HG03354 (cell line): ENCODE measurements around the gene TCF4.

Source experiments
- ATAC-seq: cut with Tn5 transposase; IDR thresholded peaks from one replicate; pipeline ENCODE4 v1.9.1; 2021; ENCODE audit warnings: mild to moderate bottlenecking; ENCODE audit not compliant: unreplicated experiment, poor library complexity, severe bottlenecking

TCF4 gene

DNA sequence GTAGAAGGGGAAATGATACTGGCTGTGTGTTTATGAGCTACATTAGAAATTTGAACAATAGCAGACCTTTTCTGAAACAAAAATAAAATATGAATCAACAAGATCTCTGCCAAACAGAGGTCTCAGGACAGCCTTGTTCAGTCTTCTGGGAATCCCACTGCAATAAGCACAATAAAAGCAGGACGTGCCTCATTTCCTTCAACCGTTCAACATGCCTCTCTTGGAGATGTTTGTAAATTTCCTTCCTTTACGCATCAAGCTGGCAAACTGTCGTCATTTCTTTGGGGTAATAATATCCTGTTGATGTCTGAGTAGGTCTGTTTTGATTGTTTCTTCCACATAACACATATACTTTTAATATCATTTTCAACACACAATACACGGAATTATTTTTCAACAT lies 77.2 kb downstream of the TCF4 start:
- ATAC-seq: no peak

GRCh38 chr18:55509631-55510324 lies 78.2 kb downstream of the TCF4 start:
- ATAC-seq: peak; percentile 81

DNA sequence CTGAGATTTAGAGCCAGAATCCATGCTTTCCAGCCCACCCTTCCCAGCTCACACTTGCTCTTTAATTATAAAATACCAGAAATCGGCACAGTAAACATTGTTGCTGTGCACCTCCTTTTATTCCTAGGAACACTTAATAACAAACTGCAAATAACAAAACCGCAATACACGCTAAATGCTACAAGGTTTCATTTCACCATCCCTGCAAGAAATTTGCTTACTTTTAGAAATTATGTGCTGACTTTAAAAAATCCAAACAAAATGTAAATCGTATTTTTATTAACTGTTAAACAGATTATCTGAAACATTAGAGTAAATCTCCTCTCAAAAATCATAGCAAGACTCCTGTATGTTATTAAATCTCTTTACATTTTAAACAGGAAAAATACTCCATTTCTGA lies 79.3 kb downstream of the TCF4 start:
- no peak for ATAC-seq

DNA sequence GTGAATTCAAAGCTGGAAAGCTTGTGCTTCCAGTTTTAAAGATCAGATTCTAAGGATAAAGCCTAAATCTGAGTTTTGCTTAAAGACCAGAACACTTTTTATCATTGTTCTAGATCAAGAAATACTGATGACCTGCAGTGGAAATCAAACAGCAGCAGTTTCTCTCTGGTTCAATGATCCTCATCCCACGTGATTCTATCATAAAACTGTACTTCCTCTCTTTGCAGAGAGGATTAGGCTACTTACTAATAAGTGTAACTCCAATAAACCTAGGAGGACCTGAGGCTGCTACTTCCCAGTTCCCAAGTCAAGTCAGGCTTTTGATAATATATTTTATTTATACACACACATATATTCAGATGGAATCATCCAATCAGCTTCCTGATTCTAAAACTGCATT lies 81.9 kb downstream of the TCF4 start:
- ATAC-seq: no peak

GRCh38 chr18:55504808-55505207 lies 83.2 kb downstream of the TCF4 start:
- ATAC-seq: no peak

- no peak for ATAC-seq
These were observed 84.7 kb downstream of the TCF4 start for GRCh38 chr18:55503167-55503820.

DNA sequence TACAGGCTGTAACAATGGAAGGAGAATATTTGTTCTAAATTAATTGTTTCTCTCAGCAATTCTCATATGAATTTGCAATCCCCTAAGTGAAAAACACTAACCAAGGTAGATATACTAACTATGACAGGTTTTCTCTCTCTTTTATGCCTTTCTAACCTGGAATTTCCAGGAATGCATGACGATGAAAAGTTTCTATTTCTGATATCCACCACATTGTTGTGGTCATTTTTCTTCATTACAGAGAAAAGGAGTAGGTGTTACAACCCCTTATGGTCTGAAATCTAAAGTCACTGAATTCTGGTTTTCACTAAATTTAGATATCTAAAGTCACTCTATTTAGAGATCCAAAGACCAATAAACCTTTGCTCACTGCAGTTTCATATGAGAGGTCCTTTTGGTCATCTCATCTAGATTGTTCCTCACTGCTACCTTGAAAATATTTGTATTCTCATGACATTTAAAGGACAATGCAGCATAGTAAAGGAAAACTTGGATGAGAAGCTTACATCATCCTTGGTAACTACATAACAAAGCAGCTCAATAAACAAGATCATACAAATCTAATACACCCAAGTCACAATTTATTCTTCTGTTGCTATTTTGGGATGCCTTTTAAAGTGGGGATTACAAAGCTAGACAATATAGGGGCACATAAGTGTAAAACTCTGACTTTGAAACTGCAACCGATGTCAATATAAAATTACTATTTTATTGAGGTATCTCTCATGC lies 85.8 kb downstream of the TCF4 start:
- no peak for ATAC-seq

GRCh38 chr18:55501579-55501978 lies 86.4 kb downstream of the TCF4 start:
- no peak for ATAC-seq

DNA sequence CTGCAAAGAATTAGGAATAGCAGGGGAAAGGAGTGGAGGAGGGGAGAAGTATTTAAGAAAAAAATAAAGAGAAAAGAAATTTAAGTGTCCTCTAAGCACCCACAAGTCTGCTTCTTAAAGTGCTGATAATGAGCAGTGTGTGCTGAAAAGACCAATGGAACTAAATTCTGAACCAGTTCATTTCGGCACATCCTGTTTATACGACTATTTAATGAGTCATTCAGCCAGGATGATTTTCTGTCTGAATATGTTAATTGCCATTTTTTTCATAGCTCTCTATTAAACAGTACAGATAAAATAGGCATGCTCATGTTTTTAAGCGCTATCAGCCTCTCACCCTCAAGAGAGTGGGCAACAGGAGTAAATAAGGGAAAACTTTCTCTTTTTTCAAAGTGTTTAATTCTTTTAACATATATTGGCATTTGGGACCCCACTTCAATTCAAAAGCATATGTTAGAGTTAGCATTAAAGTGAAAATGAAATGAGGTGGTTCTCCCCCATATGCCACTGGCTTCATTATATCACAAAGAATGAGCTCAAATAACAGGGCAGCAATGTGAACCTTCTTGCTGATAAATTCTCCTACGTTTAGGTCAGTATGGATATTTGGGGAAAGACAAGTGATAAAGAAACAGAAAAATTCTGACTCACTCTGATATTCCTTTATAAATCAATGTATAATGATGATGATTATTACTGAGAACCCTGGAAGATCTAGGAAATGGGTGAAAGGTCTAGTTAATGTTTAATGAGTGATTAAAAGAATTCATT lies 87.5 kb downstream of the TCF4 start:
- ATAC-seq: no peak

GRCh38 chr18:55499526-55499925 lies 88.5 kb downstream of the TCF4 start:
- no peak for ATAC-seq

DNA sequence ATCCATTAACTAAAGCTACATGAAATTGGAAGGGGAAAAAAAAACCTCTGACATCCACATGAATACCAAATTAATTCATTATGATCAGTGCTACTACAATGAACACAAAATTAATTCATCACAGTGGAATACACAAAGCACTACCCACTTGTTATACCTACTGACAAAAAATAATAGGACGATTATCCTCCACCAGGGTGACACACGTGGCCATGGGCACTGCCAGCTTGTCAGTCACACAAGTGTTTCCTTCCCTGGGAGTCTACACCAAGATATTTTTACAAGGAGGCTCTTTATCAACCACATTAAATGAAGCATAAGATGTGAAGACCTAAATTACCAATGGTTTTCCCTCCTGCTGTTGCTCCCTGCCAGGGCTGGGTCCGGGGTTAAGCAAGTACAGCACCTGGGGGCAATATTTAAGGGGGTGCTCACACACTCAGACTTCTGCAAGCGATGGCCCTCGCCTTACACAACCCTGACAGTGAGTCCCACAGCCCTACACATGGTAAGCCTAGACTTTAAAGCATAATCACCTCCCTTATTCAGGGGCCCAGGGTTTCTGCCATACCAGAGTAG lies 90.1 kb downstream of the TCF4 start:
- ATAC-seq: no peak

- ATAC-seq: no peak
These were observed 93.1 kb downstream of the TCF4 start for GRCh38 chr18:55494899-55495298.

GRCh38 chr18:55494441-55494840 lies 93.6 kb downstream of the TCF4 start:
- ATAC-seq: no peak

DNA sequence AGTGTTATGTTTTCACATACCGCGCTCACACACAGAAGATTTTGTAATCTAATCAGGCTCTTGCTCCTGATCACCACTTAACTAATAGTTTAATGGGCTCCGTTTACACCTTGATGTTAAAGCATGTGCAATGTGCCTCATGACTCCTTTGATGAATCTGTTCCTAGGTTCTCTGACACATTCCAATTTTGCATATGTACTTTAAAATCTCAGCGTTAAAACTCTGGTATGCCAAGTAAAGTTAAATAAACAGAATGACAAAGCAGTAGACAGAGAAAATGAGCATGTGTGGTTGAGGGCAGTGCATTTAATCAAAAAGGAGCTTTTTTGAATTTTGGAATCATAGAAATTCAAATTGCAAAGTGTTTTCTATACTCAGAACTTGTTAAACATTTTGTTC lies 96.4 kb downstream of the TCF4 start:
- ATAC-seq: no peak

DNA sequence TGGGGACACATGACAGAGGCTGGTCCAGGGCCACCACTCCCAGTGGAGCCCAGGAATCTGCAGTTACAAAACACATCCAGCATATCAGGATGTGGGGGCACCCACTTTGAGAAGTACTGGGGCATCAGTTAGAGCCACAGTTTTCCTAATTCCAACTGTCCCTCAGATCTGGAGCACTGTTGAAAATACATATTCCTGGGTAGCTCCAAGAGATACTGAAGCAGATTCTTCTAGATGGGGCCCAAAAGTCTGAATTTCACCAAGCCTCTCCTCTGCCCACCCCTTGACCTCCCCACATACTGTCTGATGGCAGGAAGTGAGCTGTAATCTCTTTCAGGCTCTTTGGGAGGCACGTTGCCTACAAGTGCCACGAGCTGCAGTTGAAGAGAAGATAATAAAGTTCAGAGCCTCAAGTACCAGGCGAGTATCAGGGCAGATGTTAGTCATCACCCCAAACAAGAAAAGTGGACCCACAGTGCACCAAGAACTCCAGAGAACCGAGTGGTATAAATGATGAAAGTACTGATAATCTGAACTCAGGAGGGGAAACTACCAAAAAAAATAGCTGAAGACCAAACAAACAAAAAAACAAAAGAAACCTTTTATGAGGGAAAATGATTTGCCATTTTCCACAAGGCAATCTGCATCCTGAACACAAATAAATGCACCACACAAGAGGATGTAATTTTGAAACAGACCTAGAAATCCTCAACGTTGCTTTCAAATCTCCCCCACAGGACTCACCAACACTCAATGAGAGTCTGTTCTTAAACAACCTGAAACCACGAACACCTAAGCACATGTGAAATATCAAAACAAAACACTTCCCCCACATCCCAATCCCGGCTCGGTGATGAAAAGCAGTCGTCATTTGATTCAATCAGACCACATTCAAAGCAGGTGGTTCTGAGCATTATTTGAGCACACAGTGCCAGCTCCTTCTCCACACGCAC lies 98.7 kb downstream of the TCF4 start:
- ATAC-seq: peak; percentile 66

GRCh38 chr18:55488473-55488872 lies 99.5 kb downstream of the TCF4 start:
- ATAC-seq: no peak

- ATAC-seq: no peak
These were observed 100.0 kb downstream of the TCF4 start for GRCh38 chr18:55487997-55488396.

DNA sequence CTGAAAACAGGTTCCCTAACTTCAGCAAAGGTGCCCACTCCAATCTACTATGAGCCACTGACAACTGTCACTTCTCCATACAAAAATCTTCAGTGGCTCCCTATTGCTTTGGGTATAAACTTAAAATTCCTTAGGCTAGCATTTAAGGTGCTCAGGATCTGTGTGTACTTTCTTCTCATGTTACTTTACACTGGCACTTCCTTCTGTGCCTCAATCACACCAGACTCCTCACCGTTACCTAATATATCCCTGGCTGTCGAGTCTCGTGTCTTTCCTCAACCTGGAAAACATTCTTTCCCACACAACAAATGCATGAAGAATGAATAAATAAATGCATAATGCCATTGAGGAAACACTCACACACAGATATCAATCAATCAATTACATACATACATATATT lies 101.1 kb downstream of the TCF4 start:
- no peak for ATAC-seq

- no peak for ATAC-seq
These were observed 102.3 kb downstream of the TCF4 start for GRCh38 chr18:55485666-55486065.
